GM18526 (cell line): ENCODE measurements around the gene CPO.

Experiments
- POLR2A ChIP-seq: IDR thresholded peaks from 3 replicates; pipeline ENCODE4 v1.6.1; 2011; ENCODE audit not compliant: insufficient read length; ENCODE audit errors: extremely low read depth

CPO gene

GRCh38 chr2:206939340-206939739 lies at the start of gene CPO:
Gene CPO, plus strand, starts transcription at chr2:206939518. Its CDS starts 82 bp downstream, at chr2:206939600.
- no peak for TF ChIP-seq POLR2A

- TF ChIP-seq POLR2A: no peak
Measured at GRCh38 chr2:206890179-206890578, 49.1 kb upstream of the CPO start.

GRCh38 chr2:206890926-206891325 lies 48.4 kb upstream of the CPO start:
- no peak for TF ChIP-seq POLR2A

- TF ChIP-seq POLR2A: no peak
Measured at GRCh38 chr2:206915121-206915520, 24.2 kb upstream of the CPO start.

GRCh38 chr2:206918263-206918662 lies 21.1 kb upstream of the CPO start:
- TF ChIP-seq POLR2A: no peak

GRCh38 chr2:206920310-206920709 lies 19.0 kb upstream of the CPO start:
- TF ChIP-seq POLR2A: no peak

- TF ChIP-seq POLR2A: no peak
Measured at GRCh38 chr2:206920951-206921350, 18.4 kb upstream of the CPO start.

GRCh38 chr2:206921529-206921928 lies 17.8 kb upstream of the CPO start:
- TF ChIP-seq POLR2A: no peak

- TF ChIP-seq POLR2A: no peak
Measured at GRCh38 chr2:206935991-206936842, 3.1 kb upstream of the CPO start.

GRCh38 chr2:206936843-206937230 lies 2.5 kb upstream of the CPO start:
- no peak for TF ChIP-seq POLR2A

GRCh38 chr2:206937555-206937954 lies 1.8 kb upstream of the CPO start:
- no peak for TF ChIP-seq POLR2A

- no peak for TF ChIP-seq POLR2A
Measured at GRCh38 chr2:206940546-206940945, 1.2 kb downstream of the CPO start.

- TF ChIP-seq POLR2A: no peak
Measured at GRCh38 chr2:206942592-206943478, 3.5 kb downstream of the CPO start.

- no peak for TF ChIP-seq POLR2A
Measured at GRCh38 chr2:206955253-206955652, 15.9 kb downstream of the CPO start.

GRCh38 chr2:206958261-206958660 lies 18.9 kb downstream of the CPO start:
- no peak for TF ChIP-seq POLR2A

- no peak for TF ChIP-seq POLR2A
Measured at GRCh38 chr2:206962966-206963365, 23.6 kb downstream of the CPO start.
